Astrocyte (in vitro differentiated cells and primary cell): ENCODE data around the gene PIGO.

Source experiments
- EZH2 ChIP-seq: IDR thresholded peaks from 2 replicates; pipeline ENCODE4 v1.6.1; 2012; ENCODE audit warnings: mild to moderate bottlenecking, low read length, inconsistent platforms; ENCODE audit not compliant: insufficient read depth
- TF ChIP-seq, protein P1 (sequence below): IDR thresholded peaks from 2 replicates; pipeline ENCODE4 v1.5.1; 2011; ENCODE audit warnings: low read depth, mild to moderate bottlenecking, inconsistent platforms, low read length, moderate library complexity; ENCODE audit not compliant: insufficient read depth

DNA sequence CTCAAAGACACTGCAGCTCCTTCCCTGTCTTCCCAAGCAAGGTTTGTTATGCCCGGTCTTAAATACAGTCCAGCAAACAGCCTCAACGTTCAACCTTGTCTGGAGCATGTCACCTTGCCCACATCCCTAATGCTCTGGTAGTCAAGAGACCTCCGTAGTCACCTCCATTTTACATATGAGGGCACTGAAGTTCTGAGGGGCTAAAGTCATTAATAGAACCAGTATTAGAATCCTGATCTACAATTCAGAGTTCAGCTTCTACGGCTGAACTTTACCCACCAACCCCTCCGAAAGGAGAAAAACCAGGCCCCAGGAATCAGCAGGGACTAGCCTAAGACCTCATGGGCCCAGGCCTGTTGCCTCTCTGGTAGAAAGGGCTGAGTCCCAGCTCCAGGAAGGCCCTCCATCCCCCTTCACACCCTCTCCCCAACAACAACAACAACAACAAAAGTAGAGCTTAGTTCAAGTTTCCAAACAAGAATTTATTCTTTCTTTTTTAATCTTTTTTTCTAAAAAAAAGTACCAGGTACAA, 7.3 kb upstream of the PIGO start:
- TF ChIP-seq, protein P1, sequence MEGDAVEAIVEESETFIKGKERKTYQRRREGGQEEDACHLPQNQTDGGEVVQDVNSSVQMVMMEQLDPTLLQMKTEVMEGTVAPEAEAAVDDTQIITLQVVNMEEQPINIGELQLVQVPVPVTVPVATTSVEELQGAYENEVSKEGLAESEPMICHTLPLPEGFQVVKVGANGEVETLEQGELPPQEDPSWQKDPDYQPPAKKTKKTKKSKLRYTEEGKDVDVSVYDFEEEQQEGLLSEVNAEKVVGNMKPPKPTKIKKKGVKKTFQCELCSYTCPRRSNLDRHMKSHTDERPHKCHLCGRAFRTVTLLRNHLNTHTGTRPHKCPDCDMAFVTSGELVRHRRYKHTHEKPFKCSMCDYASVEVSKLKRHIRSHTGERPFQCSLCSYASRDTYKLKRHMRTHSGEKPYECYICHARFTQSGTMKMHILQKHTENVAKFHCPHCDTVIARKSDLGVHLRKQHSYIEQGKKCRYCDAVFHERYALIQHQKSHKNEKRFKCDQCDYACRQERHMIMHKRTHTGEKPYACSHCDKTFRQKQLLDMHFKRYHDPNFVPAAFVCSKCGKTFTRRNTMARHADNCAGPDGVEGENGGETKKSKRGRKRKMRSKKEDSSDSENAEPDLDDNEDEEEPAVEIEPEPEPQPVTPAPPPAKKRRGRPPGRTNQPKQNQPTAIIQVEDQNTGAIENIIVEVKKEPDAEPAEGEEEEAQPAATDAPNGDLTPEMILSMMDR, result no peak
- no peak for TF ChIP-seq EZH2
